Activated CD4-positive, alpha-beta T cell treated with anti-CD3 and anti-CD28 coated beads, Interleukin-2, amount 50 U/mL, for 24 hours (primary cell): Measurements from ENCODE around the gene KLF6.
"Not testable (repeated sequence)": the region's sequence is repeated elsewhere in the genome, so short reads cannot be mapped to it uniquely, and the experiment has no call there.

Source experiments
- DNase-seq, 2 donors: peaks; one replicate each; pipeline ENCODE4 v3.0.0-alpha.2; 2020; ENCODE audit warnings: low read depth in 1 of 2, low spot score in 1 of 2

The KLF6 gene

GRCh38 chr10:3734111-3734510, 50.9 kb downstream of the KLF6 start:
- DNase-seq: no peak

DNA sequence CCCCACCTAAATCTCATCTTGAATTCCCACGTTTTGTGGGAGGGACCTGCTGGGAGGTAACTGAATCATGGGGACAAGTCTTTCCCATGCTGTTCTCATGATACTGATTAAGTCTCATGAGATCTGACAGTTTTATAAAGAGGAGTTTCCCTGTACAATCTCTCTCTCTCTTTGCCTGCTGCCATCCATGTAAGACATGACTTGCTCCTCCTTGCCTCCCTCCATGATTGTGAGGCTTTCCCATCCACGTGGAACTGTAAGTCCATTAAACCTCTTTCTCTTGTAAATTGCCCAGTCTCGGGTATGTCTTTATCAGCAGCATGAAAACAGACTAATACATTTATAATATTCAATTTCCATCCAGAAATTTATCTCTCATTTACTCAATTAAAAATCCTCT, 52.8 kb downstream of the KLF6 start:
- not testable (repeated sequence) for DNase-seq

- DNase-seq: no peak
Measured at GRCh38 chr10:3729397-3729976, 55.5 kb downstream of the KLF6 start.

GRCh38 chr10:3728563-3728962, 56.4 kb downstream of the KLF6 start:
- DNase-seq: no peak

- DNase-seq: no peak
Measured at GRCh38 chr10:3727268-3727667, 57.7 kb downstream of the KLF6 start.
